Activated T-cell treated with anti-CD3 and anti-CD28 coated beads, Interleukin-2, amount 50 U/mL, for 72 hours (primary cell): ENCODE measurements around the gene RAB1B. TPM values are rescaled to one million over a fixed set of nuclear protein-coding genes. Genes with fewer than 3 reads are reported as not detected.

Source experiments
- ATAC-seq, 2 donors: fragments of 150-1000 bp; cut with Tn5 transposase; replicated peaks in 1 of 2; 2 replicates each; pipeline ENCODE4 v1.10.0; 2021; ENCODE audit warnings: moderate library complexity in 2 of 2, mild to moderate bottlenecking in 1 of 2
- DNase-seq, 2 donors: peaks; one replicate each; pipeline ENCODE4 v3.0.0; 2021 to 2022; ENCODE audit warnings: mixed read lengths in 1 of 2
- H3K27ac Mint-ChIP-seq: one replicate; pipeline ENCODE4 v1.8.0; 2022; ENCODE audit warnings: mild to moderate bottlenecking, moderate library complexity, mixed read lengths
- H3K27me3 Mint-ChIP-seq: one replicate; pipeline ENCODE4 v1.8.0; 2022; ENCODE audit warnings: low read depth, mixed read lengths
- H3K36me3 Mint-ChIP-seq, 2 donors: one replicate each; pipeline ENCODE4 v1.8.0; 2022; ENCODE audit warnings: mixed read lengths in 2 of 2, mild to moderate bottlenecking in 1 of 2; ENCODE audit not compliant: insufficient read depth in 2 of 2
- H3K4me1 Mint-ChIP-seq: one replicate; pipeline ENCODE4 v1.8.0; 2022; ENCODE audit warnings: low read depth, mixed read lengths
- H3K4me3 Mint-ChIP-seq, 2 donors: one replicate each; pipeline ENCODE4 v1.8.0; 2022; ENCODE audit warnings: mild to moderate bottlenecking in 2 of 2, mixed read lengths in 2 of 2, moderate library complexity in 2 of 2
- H3K9me3 Mint-ChIP-seq, 2 donors: one replicate each; pipeline ENCODE4 v1.8.0; 2022; ENCODE audit warnings: mixed read lengths in 2 of 2
- total RNA-seq, 2 donors: library from RNA; stranded (reverse); gene quantifications; one replicate each; pipeline ENCODE4 v1.2.3, GENCODE V29; 2022

Gene RAB1B
- total RNA-seq: 100 to 1,000 TPM; 127 to 139 TPM

DNA sequence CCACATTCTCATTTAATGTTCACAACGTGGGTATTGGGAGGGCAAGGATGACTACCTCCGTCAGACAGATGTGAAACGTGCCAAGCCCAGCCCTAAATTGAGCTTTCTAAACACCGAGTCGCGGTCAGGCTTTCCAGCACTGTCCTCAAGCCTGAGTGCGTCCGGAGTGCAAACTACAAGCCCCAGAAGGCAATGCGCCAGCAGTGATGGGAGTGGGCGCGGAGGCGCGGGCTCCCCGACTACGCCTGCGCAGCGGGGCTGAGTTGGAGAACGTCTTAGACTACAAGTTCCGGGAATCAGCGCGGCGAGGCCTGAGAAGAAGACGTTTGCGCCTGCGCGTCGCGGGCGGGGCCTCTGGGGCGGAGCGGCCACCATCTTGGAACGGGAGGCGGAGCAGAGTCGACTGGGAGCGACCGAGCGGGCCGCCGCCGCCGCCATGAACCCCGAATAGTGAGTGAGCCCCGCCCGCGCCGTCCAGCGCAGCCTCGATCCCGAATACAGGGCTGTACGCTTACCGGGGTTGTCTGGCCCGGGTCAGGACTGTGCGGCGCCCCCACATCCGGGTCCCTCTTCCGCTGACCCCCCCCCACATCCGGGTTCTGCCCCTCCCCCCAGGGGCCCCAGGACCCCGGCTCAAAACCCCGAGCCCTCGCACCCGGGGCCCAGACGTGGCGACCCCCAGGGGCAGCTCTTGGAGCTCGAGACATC lies at the start of gene RAB1B:
RAB1B (plus strand) TSS at position 396 of the 708 bp plus-strand sequence; CDS start at position 437, 41 bp downstream.
- H3K4me3 Mint-ChIP-seq: peak within 1 kb of the TSS; percentile 95 to 97
- peak within 1 kb of the TSS; percentile 93 for H3K27ac Mint-ChIP-seq
- peak; percentile 84 to 85 for ATAC-seq
- H3K9me3 Mint-ChIP-seq: no peaks in the 10 kb centered on the region
- peaks cover 7 to 12% of the 10 kb centered on the region in 2 donors for H3K36me3 Mint-ChIP-seq
- peaks cover 31% of the 10 kb centered on the region for H3K4me1 Mint-ChIP-seq
- DNase-seq: peak; percentile 100
- H3K27me3 Mint-ChIP-seq: no peaks in the 10 kb centered on the region

GRCh38 chr11:66218846-66219620 lies 49.4 kb upstream of the RAB1B start:
- Mint-ChIP-seq H3K27ac (peak overlapping the region; percentile 18), H3K36me3 (peaks cover 6 to 12% of the 10 kb centered on the region in 2 donors)

GRCh38 chr11:66219846-66220565 lies 48.4 kb upstream of the RAB1B start:
- Mint-ChIP-seq H3K9me3 (no peaks in the 10 kb centered on the region), H3K4me1 (peaks cover 19% of the 10 kb centered on the region), H3K4me3 (no peak overlapping the region), H3K27ac (no peak overlapping the region), H3K36me3 (peaks cover 9 to 12% of the 10 kb centered on the region in 2 donors), H3K27me3 (no peaks in the 10 kb centered on the region)
- DNase-seq: no peak
- ATAC-seq: no peak

More at GRCh38 chr11:66218846-66219620, 49.4 kb upstream of the RAB1B start:
- Mint-ChIP-seq H3K4me3 (no peak overlapping the region), H3K4me1 (peaks cover 19% of the 10 kb centered on the region), H3K9me3 (no peaks in the 10 kb centered on the region), H3K27me3 (no peaks in the 10 kb centered on the region)
- ATAC-seq (no peak), DNase-seq (no peak)

DNA sequence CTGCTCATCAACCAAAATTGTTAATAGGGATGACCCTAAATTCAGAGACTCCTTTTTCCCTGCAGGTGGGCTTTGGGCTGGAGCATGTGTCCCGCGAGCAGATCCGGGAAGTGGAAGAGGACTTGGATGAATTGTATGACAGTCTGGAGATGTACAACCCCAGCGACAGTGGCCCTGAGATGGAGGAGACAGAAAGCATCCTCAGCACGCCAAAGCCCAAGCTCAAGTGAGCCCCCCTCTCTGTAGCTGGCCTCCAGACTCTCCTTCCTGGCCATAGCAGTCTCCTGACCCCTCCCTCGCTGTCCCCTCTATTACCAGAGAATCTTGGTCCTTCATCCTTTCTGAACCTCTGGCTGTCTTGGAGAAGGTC lies 47.9 kb upstream of the RAB1B start:
- Mint-ChIP-seq H3K4me1 (peaks cover 19% of the 10 kb centered on the region), H3K9me3 (no peaks in the 10 kb centered on the region), H3K36me3 (peaks cover 10 to 14% of the 10 kb centered on the region in 2 donors), H3K27ac (peak overlapping the region; percentile 30), H3K4me3 (no peak overlapping the region), H3K27me3 (no peaks in the 10 kb centered on the region)
- ATAC-seq (no peak), DNase-seq (no peak)

DNA sequence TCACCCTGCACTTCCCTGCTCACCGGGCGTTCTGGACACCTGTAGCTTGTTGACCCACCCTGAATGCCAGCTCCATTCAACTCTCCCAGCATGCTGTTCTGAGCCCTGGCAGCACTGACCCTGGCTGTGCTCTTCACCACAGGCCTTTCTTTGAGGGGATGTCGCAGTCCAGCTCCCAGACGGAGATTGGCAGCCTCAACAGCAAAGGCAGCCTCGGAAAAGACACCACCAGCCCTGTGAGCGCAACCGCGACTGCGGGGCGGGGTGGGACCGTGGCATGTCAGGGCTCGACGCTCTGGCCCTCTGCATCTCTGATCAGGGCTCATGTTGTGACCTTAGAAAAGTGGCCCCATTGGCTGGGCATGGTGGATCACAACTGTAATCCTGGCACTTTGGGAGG lies 47.4 kb upstream of the RAB1B start:
- Mint-ChIP-seq H3K27ac (peak overlapping the region; percentile 95), H3K4me3 (no peak overlapping the region), H3K27me3 (no peaks in the 10 kb centered on the region), H3K9me3 (no peaks in the 10 kb centered on the region), H3K4me1 (peaks cover 24% of the 10 kb centered on the region), H3K36me3 (peaks cover 9 to 12% of the 10 kb centered on the region in 2 donors)
- DNase-seq (no peak), ATAC-seq (no peak)

GRCh38 chr11:66221726-66222236 lies 46.7 kb upstream of the RAB1B start:
- peaks cover 31% of the 10 kb centered on the region for H3K4me1 Mint-ChIP-seq
- peak; percentile 9 to 29 for DNase-seq
- H3K27me3 Mint-ChIP-seq: no peaks in the 10 kb centered on the region
- peaks cover 7% of the 10 kb centered on the region in 2 donors for H3K36me3 Mint-ChIP-seq
- peak overlapping the region; percentile 52 to 63 for H3K4me3 Mint-ChIP-seq
- peak; percentile 28 to 38 for ATAC-seq
- H3K9me3 Mint-ChIP-seq: no peaks in the 10 kb centered on the region
- peak overlapping the region; percentile 95 for H3K27ac Mint-ChIP-seq

DNA sequence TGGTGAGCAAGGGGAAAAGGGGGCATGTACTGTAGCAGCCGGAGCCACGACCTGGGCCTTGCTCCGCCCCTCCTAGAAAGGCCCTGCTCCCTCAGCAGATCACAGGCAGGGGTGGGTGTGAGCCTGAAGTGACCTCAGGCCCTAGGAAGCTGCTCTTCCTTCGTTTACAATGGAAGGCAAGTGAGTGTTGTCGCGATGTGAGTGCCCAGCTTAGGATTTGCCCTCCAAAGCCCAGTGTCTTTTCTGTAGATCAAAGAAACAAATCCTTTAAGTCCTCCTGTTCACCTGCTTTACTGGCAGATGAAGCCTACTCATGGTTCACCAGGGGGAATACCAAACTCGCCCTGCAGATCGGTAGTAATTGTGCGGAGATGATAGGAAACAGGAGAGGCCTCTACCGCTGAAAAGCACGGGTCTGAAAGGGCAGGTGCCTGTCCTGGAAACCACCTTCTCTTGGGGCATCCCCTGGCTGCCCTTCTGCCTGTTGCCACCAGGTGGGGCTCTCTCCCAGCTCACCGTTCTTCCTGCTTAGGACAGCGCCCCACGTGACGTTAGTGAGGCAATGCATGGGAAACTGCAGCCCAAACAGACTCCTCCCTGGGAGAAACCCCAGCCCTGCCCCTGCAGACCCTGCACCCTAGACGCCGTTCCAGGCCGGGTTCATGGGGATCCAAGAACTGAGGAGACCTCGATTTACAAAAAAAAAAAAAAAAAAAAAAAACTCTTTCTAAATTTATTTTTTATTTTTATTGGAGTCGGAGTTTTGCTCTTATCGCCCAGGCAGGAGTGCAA lies 45.9 kb upstream of the RAB1B start:
- peaks cover 7% of the 10 kb centered on the region in 2 donors for H3K36me3 Mint-ChIP-seq

DNA sequence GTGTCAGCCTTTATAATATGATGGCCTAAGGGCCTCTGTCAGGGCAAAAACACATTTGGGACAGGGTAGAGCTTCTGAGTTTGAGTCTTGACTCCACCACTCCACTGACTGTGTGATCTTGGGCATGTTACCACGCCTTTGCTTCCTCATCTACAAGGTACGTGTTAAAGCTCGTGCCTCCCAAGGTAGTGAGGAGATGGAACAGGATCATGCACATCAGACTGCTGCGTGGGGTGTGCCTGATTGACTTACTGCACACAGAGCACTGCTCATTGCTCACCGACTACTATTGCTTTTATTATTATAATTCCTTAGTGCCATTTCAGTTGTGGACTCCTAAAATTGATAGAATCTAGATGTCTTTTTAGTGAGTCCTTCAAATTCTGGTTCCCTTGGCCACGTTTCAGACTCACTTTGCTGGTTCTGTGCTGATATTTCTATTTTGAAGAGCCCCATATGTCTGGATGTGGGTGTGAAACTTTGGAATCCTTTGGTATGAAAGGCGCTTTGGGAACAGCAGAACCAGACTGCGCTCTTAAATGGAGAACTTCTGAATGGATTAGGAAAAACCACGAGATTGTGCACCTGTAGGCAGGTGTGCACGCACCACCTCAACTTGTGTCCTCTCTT lies 44.1 kb upstream of the RAB1B start:
- no peak overlapping the region for H3K27ac Mint-ChIP-seq
- H3K4me1 Mint-ChIP-seq: peaks cover 31% of the 10 kb centered on the region
- DNase-seq (no peak), ATAC-seq (no peak)
- H3K9me3 Mint-ChIP-seq: no peaks in the 10 kb centered on the region
- H3K36me3 Mint-ChIP-seq: peaks cover 4 to 5% of the 10 kb centered on the region in 2 donors
- H3K27me3 Mint-ChIP-seq: no peaks in the 10 kb centered on the region
- H3K4me3 Mint-ChIP-seq: no peak overlapping the region

More for the DNA sequence above, 45.9 kb upstream of the RAB1B start:
- peak; percentile 93 to 95 for ATAC-seq
- H3K4me1 Mint-ChIP-seq: peaks cover 31% of the 10 kb centered on the region
- no peaks in the 10 kb centered on the region for H3K27me3 Mint-ChIP-seq
- H3K27ac Mint-ChIP-seq: peak overlapping the region; percentile 95
- peak; percentile 94 to 95 for DNase-seq
- H3K4me3 Mint-ChIP-seq: peak overlapping the region; percentile 52 to 63
- no peaks in the 10 kb centered on the region for H3K9me3 Mint-ChIP-seq

GRCh38 chr11:66225066-66225465 lies 43.4 kb upstream of the RAB1B start:
- Mint-ChIP-seq H3K9me3 (no peaks in the 10 kb centered on the region), H3K36me3 (peaks cover 4 to 8% of the 10 kb centered on the region in 2 donors), H3K4me3 (no peak overlapping the region), H3K27me3 (no peaks in the 10 kb centered on the region), H3K27ac (no peak overlapping the region), H3K4me1 (peaks cover 31% of the 10 kb centered on the region)
- no peak for DNase-seq
- no peak for ATAC-seq

DNA sequence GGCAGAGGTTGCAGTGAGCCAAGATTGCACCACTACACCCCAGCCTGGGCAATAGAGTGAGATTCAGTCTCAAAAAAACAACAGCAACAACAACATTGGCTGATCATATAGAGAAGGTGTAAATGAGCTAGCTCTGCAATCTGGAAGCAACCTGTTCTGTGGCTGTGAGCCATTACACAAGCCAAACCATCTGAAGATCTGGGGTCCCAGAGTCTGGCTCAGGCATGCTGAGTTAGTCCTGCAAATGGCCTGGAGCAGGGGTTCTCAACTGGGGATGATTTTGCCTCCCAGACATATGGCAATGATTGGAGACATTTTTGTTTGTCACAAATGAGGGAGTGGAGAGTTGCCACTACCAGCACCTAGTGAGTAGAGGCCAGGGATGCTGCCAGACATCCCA lies 42.3 kb upstream of the RAB1B start:
- H3K4me1 Mint-ChIP-seq: peaks cover 31% of the 10 kb centered on the region
- H3K36me3 Mint-ChIP-seq: peaks cover 4 to 7% of the 10 kb centered on the region in 2 donors
- no peak overlapping the region for H3K4me3 Mint-ChIP-seq
- no peaks in the 10 kb centered on the region for H3K27me3 Mint-ChIP-seq
- no peaks in the 10 kb centered on the region for H3K9me3 Mint-ChIP-seq
- ATAC-seq (no peak), DNase-seq (no peak)
- peak overlapping the region; percentile 83 for H3K27ac Mint-ChIP-seq

GRCh38 chr11:66227700-66228099 lies 40.7 kb upstream of the RAB1B start:
- Mint-ChIP-seq H3K36me3 (peaks cover 6 to 12% of the 10 kb centered on the region in 2 donors), H3K27me3 (no peaks in the 10 kb centered on the region), H3K27ac (no peak overlapping the region), H3K4me1 (peaks cover 15% of the 10 kb centered on the region), H3K4me3 (no peak overlapping the region), H3K9me3 (no peaks in the 10 kb centered on the region)
- ATAC-seq (no peak), DNase-seq (no peak)

DNA sequence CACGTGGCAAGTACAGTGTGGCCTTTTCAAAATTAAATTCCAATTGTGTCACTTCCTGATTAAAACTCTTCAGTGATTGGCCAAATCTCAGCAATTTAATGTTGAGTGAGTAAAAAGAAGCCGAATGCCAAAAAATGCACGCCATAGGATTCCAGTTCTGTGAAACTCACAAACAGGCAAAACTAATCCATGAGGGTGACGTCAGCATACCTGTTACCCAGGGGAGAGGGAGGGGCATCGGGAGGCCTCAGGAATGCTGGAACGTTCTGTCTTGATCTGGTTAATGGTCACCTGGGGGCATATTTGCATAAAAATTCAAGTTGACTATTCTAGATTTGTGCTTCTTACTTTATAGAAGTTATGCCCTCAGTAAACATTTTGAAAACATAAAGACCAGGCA lies 39.9 kb upstream of the RAB1B start:
- H3K27me3 Mint-ChIP-seq: no peaks in the 10 kb centered on the region
- H3K4me3 Mint-ChIP-seq: no peak overlapping the region
- no peak overlapping the region for H3K27ac Mint-ChIP-seq
- DNase-seq: no peak
- H3K4me1 Mint-ChIP-seq: peaks cover 12% of the 10 kb centered on the region
- no peak for ATAC-seq
- no peaks in the 10 kb centered on the region for H3K9me3 Mint-ChIP-seq
- peaks cover 6 to 12% of the 10 kb centered on the region in 2 donors for H3K36me3 Mint-ChIP-seq
